Right lobe of liver (tissue), 4 donors: ENCODE results near the gene GREM2.

Experiments
- CTCF ChIP-seq, 4 donors: fragments of 200-600 bp in 3 of 4; fragments of 450-650 bp in 1 of 4; IDR thresholded peaks; one replicate each; pipeline versions ENCODE4 v1.5.1 to v1.8.0; 2016 to 2022; ENCODE audit warnings: antibody characterized with exemption in 4 of 4, mild to moderate bottlenecking in 2 of 4
- POLR2A ChIP-seq: fragments of 450-650 bp; IDR thresholded peaks from one replicate; pipeline ENCODE4 v1.6.1; 2017; ENCODE audit warnings: antibody characterized with exemption, mild to moderate bottlenecking
- donor health status: DM: no; HTN: no; CAD: no.
- donor health status: DM: no; HTN: no; CAD: no.
- donor health status: DM: no; HTN: yes; CAD: no.

GRCh38 chr1:240496941-240497340 is 115.0 kb downstream of the GREM2 start:
- TF ChIP-seq CTCF (IDR thresholded peaks at IDR 0.05) (no peak), POLR2A (no peak)
